Kasumi-1 (cell line): ENCODE measurements around the gene SDK2.

Experiments used
- DNase-seq, 2 experiments: peaks; one replicate each; lab custom pipeline; 2025; lab: John Stamatoyannopoulos, UW

Gene SDK2

DNA sequence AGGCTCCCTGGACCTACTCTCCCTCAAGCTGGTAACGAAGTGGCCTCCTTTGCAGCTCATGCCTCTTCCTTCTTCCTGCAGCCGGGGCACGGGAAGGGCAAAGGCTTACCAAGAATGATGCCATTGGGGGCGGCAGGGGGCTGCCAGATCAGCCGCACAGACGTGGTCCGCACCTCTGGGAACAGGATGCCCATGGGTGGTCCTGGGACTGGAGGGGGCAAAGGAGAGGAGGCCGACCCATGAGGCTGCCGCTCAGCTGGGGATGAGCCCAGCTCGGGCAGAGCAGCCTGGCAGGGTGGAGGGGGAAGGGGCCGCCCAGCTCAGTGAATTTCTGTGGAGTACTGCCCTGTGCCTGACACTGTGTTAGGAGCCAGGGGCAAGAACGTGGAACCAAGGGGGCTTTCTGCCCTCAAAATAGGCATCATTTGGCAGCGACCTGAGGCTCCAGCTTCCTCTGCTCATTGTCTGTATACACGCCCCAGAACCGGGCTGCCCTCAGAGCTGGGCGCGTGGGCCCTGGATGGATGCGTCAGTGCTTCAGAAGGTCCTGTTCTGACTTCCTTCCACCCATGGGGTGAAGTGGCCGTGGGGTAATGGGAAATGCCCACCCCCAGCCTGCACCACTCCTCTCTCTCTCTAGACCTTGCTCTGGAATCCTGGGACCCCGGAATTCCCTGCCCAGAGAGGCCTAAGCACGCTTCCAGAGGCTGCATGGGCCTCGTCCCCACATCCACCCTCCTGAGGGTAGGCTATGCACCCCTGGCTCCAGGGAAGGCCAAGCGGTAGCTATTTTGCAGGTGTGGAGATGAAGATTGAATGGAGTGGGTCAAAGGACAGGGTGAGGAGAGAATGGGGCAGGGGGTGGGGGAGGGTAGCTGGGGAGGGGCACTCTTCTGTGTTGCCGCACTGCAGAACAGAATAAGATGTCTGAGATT, 252.6 kb downstream of the SDK2 start:
- no peak for DNase-seq

DNA sequence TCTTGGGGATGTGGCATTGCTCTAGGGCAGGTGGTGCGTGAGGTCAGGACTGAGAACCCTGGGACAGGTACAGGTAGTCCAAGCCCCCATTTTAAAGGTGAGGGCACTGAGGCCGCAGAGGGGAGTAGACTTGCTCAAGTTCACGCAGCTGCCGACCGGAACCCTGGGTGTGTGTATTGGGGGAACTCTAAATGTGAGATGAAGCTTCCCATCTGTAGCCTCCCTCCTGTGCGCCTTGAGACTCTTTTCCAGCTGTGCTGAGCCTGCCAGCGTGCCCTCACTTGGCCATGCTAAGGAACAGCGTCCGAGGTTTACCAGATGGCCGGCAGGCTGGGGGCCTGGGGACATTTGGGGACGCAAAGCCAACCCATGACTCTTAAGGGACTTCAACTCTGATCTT, 253.4 kb downstream of the SDK2 start:
- no peak for DNase-seq

DNA sequence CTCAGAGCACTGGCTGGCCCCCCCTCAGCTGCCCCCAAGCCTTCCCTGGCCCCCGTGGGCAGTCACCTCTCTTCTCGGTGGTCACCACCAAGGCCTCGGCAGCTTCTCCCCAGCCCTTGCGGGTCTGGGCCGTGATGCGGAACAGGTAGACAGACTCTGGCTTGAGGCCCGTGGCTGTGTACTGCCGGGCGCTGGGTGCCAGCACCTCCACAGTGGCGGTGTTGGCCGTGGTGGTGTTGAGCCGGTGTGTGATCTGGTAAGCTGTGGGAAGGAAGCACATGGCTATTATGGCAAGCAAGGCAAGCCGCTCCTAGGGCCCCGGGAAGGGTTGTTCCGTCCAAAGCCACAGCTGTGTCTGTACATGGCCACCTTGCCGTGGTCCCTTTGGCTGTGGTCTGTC, 254.0 kb downstream of the SDK2 start:
- DNase-seq: no peak

DNA sequence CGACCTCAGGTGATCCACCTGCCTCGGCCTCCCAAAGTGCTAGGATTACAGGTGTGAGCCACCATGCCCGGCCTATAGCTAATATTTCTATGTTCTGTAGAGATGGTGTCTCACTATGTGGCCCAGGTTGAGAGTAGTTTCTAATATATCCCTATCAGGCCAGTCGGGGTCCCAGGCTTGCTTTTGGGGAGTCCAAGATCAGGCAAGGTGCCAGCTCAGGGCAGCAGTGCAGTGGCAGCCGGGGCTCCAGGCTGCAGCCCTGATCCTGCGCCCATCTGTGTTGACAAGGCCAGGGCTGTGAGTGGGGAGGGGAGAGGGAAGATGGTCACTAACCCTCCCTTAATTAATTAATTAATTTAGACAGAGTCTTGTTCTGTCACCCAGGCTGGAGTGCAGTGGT, 254.8 kb downstream of the SDK2 start:
- DNase-seq: no peak

DNA sequence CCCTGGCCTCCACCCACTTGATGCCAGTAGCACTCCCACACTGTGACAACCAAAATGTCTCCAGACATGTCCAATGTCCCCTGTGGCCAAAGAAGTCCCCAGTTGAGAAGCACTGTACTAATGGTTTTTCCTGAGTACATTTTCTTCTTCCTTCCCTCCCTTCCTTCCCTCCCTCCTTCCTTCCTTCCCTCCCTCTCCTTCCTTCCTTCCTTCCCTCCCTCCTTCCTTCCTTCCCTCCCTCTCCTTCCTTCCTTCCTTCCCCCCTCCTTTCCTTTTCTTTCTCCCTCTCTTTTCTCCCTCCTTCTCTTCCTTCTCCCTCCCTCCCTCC, 255.7 kb downstream of the SDK2 start:
- DNase-seq: no peak

DNA sequence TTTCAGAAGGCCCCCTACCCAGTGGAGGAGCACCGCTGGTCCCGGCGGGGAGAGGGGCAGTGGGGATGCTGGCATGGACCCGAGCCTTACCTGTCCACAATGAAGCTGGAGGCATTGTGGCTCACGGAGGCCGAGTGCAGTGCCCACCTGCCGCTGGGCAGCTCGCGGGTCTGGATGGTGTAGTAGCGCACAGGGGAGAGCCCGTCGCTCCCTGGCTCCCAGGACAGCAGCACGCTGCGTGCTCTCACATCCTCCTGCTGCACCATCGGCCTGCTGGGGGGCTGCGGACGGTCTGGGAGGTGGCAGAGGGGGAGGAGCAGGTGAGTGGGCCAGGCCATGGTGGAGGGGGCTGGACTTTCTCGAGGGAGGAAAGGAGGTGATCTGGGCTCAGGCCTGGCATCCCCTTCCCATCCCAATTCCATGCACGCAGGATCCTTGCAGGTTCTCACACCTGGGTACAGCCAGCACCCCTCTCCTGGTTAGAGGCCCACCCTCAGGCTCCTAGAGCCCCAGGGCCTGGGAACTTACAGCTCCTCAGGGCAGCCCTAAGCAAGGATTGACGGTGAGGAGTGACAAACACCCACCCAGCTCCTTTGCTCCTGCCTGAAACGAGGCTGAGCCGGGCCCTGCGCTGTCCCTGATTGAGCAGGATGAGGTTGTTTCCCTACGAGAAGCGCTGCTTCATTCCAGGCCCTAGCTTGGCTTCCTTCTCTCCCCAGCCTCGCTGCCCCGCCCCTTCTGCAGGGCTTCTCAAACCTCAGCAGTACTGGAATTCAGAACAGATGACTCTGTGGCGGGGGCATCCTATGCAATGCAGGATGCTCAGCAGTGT, 256.3 kb downstream of the SDK2 start:
- no peak for DNase-seq

DNA sequence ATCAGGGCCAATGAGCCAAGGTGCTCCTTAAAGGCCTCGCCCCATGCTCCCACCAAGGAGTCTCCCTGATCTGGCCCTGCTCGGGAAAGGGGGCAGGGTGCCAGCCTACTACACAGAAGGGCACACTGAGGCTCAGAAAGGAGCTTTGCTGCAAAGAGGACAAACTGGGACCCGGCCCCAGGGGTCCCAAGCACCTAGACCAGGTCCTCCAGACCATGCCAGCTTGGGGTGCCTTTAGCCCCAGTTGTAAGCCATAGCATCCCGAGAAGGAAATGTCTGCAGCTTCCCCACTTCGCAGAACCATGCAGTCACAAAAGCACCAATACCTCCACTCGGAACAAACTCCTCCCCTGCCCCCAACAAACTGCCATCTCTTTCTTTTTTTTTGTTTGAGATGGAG, 257.7 kb downstream of the SDK2 start:
- DNase-seq: no peak

DNA sequence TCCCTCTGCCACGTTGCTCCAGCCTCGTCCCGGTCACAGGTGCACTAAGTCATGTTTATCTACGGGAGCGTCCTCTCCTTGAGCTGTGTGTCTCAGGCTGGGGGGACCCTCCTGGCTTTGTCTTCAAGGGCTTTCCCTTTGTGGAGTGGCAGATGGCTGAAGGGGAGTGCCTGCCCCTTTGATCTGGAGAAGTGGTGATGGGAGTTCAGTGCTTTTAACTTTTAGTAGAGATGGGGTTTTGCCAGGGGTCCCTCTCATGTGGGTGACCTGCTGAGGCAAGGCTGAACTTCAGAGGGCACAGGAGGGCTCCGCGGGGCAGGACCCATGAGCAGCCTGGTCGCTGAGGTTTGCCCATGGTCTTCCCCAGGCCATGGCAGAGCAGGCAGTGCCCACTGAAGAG, 259.3 kb downstream of the SDK2 start:
- DNase-seq: no peak

DNA sequence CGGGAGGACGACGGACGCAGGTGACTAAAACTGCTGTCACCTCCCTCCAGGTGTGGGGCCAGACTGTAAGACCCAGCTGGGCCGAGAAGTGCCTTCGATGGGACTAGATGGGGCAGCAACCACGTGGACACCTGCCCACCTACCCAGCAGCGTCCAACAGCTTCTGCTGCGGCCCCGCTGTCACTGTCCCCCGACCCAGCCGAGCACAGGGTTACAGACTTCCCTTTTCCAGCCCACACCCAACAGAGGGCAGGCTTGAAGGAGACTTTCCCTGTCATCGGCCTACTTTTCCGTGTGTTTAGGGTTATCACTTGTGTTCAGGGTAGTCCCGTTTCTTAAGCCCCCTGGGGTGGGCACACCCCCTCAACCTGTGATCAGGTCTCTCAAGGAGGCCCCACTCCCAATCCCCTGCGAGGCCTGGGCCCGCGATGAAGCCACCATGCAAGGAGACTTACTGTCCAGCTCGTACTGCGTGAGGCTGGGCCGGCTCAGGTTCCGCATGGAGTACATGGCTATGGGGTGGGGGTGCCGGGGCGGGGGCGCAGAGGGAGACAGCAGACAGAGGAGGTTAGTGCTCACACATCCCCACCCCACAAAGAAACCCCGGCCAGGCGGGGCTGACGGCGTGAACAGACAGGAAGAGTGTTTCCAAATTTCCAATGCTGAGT, 263.7 kb downstream of the SDK2 start:
- DNase-seq: no peak

DNA sequence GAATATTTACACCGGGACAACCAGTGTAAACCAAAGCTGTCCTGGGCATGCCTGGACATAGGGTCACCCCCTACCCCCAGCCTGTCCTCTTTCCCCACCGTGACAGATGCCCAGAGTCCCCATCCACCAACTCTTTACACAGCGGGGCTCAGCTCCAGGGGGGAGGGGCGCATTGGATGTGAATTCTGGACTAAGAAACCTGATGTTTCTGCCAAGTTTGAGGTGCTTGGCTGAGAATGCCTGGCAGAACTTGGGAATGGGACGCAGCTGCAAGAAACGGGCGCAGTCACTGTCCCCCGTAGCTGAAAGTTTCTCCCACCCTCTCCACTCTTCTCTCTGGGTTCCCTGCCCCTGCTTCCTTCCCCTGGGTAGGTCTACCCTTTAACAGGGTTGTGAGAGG, 264.4 kb downstream of the SDK2 start:
- no peak for DNase-seq

DNA sequence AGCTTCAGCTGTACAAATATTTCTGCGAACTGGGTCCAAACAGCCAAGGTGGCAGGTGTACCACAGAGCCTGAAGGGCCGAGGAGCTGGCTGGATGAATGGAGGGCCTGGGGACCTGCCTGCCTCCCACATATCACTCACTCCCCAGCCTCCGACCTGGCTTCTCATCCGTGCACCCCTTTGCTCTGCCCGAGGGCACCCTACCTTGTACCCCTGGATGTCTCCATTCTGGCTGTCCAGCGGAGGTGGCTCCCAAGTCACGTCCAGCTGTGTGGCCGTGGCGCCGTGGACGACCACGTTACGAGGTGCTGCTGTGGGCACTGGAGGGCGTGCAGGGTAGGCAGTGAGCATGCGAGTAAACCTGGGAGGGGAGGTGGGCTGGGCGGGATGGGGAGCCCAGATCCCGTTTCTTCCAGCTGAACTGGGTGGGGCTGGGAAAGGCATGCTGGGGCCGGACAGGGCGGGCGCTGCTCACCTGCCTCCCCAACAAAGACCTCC, 265.2 kb downstream of the SDK2 start:
- no peak for DNase-seq

DNA sequence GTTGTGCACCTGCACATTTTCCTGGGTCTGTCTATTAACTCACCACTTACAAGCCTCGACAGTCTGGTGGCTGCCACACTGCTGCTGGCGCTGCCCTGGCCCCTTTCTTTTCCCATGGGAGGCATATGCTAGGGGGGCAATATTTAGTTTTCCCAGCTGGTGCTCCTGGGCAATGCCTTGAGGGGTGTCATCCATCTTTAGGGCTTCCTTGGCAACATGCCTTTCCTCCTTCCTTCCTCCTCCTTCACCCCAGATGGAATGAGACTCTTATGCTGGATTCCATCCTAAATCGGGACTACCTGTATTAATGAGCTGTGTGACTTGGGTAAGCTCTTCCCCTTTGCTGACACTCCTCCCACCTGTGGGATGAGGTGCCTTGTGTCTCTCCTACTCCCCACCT, 267.6 kb downstream of the SDK2 start:
- no peak for DNase-seq

DNA sequence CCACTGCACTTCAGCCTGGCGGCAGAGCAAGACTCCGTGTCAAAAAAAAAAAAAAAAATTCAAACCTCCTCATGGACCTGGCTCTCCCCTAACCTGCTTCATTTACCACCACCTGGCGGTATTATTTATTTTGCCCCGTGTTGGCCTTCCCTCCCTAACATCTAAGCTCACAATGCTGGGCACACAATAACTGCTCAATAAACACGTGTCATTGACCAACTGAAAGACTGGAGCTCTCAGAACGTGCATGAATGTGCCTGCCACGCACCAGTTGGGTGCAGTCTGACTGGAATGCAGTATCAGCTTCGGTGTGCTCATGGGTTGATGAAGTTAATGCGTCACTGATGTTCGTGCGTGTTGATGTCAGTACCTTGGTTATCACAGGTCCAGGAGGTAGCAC, 268.1 kb downstream of the SDK2 start:
- DNase-seq: no peak

DNA sequence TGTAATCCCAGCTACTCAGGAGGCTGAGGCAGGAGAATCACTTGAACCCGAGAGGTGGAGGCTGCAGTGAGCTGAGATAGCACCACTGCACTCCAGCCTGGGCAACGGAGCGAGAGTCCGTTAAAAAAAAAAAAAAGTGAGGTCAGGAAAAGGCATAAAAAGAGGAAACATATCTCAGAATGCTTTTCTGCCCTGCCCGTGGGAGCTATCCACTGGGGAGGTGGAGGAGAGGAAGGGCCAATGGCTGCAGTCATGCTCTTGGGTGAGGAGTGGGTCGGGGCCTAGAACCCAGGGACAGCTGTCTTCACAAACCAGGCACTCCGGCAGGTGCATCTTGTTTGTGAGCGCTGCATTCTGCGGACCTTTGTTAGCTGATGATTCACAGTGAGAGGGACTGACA, 272.4 kb downstream of the SDK2 start:
- peak; percentile 18 to 21 for DNase-seq

DNA sequence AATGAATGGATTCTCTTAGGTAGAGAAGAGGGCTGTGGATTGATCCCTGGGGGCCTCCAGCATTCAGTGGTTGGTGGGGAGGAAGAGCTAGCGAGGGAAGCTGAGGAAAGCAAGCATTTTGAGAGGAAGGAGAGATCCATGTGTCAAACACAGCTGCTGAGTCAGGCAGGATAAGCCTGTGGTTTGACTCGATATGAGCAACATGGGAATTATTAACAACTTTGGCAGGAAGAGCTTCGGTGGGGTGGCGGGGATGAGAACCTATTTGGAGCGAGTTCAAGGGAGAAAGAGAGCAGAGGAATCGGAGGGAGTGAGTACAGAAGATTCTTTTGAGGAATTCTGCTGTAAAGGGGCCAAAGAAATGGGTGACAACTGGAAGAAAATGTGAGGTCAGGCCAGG, 273.0 kb downstream of the SDK2 start:
- DNase-seq: peak in 1 of 2 experiments; percentile 6

DNA sequence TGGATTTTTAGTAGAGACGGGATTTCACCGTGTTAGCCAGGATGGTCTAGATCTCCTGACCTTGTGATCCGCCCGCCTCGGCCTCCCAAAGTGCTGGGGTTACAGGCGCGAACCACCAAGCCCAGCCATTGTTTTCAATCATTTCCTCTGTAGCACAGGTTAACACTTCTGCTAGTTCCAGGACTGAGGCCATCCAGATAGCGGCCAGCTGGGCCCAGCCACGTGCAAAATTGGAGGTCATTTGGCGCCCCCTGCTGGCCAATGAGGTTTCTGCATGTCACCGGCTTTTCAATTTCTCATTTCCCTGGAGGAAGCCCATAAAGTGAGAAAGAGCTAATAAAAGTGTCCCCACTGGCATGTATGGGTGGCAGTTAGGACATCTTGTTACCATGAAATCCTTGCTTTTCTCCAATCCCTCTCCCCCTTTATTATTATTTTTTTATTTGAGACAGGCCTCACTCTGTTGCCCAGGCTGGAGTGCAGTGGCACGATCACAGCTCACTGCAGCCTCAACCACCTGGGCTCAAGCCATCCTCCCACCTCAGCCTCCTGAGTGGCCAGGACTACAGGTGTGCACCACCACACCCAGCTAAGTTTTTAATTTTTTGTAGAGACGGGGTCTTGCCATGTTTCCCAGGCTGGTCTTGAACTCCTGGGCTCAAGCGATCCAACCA, 274.3 kb downstream of the SDK2 start:
- peak; percentile 78 to 86 for DNase-seq

DNA sequence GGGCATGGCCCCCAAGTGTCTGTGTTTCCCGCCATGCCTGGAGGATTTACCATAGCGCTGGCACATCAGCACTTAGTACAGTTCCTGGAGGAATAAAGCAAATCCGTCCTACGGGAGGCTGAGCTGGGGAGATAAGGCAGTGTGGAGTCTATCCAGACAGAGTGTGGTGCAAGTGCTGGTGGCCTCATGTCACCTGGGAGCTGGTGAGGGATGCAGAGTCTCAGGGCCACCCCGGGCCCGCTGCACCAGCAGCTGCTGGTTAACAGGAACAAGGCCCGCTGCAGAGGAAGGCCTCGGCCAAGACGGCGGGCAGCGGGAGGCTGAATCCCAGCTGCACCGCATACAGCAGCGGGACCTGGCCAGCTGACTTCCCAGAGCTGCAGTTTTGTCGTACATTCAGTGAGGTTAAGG, 275.1 kb downstream of the SDK2 start:
- DNase-seq: no peak

DNA sequence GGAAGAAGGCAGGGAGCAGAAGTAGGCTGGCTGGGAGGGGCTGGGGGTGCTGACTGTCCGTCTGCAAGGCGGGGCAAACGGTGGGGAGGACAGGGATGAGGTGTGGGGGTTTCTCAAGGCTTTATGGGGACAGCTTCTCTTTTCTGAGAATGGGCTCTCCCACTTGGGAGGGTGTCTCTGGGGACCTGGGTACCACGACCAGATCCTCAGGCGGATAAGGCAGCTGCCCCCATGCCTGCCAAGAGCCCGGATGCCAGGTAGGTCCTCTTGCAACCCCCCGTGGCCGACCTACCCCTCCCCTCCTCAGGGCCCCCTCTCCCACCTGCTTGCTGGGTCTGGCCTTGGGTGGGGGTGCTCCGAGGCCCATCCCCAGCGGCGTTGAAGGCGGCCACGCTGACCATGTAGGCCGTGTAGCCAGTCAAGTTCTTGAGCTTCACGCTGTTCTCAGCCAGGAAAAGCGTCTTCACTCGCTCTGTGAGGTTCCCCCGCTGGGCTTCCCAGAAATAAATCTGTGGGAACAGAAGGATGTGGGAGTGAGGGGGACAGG, 276.1 kb downstream of the SDK2 start:
- DNase-seq: no peak

DNA sequence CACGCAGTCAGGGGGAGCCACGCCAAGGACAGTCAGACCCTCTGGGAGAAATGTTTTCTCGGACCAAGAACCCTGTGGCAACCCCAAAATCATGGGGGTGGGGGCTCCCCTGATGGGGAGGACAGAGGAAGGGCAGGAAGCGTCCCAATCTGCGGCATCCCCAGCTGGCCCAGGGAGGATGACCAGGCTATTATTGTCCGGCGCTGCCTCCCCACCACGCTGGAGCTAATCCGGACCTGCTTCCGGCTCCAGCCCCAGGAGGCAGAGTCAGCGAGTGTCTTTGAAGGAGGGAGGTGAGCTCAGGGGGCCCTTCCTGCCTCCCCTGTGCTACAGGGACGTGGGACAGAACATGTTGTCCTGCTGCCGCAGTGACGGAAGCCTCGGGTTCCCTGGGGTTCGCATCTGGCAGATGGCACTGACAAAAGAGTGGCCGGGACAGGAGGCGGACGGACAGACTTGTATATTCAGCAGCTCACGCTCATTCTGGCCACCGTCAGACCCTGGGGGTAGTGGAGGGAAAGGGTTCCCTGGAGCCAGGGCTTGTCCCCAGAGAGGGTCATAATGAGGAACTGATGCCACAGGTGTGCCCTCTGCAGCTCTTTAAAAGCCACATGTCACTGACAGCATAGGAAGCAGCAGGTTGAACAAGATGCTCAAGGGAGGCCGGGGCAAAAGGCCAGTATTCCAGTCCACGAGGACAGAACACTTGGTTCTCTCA, 278.2 kb downstream of the SDK2 start:
- no peak for DNase-seq

DNA sequence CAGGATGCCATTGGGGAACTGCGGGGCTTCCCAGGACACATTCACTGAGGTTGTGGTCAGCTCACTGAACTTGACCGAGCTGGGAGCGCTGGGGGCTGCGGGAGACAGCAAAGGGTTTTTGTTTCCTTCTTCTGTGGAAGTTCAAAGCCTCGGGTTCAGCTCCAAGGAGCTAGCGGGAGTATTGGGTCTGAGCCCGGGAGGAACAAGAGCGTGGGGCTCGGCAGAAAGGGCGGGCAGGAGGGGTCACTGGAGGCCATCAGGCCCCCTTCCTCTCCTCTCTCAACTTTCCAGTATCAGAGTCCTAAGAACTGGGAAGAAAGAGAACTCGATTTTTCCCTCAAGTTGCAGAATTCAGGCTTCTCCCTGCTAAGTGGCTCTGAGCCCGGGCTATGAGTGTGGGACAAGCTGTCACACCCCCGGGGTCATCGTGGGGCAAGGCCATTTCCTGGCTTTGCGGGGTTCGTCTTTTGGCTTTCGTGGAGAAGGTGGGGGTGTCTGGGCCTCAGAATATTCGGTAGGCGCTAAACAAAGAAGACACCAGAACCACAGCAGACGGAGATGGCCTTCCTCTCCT, 278.9 kb downstream of the SDK2 start:
- no peak for DNase-seq

DNA sequence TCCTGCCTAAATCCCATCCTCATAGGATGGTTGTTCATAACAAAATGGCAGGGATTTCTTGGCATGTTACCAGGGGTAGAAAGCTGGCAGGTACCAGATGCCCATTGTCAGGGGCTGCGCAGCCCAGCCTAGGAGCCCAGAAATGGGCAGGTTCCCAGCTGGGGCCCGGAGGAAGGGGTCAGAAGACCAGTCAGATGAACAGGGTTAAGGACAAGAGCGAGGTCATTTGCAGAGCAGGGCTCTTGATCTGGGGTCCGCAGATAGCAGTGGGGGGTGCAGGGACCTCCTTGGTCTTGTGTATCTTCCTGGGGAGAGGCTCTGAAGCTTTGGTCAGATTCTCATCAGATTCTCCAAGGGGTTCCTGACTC, 280.1 kb downstream of the SDK2 start:
- no peak for DNase-seq
